Dermis blood vessel endothelial cell (primary cell): ENCODE results near the gene CTDSP2. TPM values are rescaled to one million over a fixed set of nuclear protein-coding genes. Genes with fewer than 3 reads are reported as not detected.

Experiments used
- DNase-seq: peaks from one replicate; pipeline ENCODE4 v3.0.0; 2010
- total RNA-seq: library from RNA; depleted of rRNA; stranded (reverse); fragments of >200 nt; gene quantifications from 2 replicates; pipeline ENCODE4 v1.2.3, GENCODE V29; 2014

CTDSP2 gene
- total RNA-seq, 1 donor from 2014 or later: 85.4 TPM

DNA sequence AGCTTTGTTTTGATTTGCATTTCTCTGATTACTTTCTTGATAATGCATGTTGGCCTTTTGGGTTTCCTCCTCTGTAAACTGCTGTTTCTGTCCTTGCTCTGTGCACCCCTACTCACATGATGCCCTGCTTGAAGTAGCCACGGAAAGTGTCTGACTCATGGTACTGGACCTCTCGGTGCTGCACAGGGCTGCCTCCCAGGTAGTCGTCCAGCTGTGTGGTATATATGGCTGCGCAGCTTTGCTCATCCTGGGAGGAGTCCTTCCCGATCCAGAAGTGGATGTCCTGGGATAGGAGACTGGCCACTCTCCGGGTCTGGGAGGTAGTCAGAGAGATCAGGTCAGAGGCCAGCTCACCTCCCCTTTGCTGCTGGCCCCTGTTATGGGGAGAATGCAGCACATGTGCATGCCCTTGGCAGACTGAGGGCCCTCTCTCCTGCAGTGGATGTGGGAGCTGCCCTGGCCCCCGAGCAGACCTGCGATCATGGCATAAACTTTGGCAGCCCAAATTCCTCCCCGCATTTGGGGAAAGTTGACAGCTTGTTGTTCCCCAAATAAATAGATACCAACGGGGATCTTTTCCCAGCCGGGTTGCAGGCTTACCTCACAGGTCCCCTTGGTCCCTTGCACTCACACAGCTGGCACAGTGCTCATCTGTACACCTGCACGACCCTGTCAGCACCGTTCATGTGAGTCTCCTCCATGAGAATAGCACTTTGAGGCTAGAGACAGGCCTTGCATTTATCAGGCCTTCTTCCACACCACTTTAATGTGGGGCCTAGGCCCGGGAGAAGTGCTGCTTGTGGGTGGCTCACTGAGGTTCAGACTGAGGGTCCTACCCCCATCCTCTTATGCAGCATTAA lies 33.2 kb downstream of the CTDSP2 start:
- DNase-seq: no peak

DNA sequence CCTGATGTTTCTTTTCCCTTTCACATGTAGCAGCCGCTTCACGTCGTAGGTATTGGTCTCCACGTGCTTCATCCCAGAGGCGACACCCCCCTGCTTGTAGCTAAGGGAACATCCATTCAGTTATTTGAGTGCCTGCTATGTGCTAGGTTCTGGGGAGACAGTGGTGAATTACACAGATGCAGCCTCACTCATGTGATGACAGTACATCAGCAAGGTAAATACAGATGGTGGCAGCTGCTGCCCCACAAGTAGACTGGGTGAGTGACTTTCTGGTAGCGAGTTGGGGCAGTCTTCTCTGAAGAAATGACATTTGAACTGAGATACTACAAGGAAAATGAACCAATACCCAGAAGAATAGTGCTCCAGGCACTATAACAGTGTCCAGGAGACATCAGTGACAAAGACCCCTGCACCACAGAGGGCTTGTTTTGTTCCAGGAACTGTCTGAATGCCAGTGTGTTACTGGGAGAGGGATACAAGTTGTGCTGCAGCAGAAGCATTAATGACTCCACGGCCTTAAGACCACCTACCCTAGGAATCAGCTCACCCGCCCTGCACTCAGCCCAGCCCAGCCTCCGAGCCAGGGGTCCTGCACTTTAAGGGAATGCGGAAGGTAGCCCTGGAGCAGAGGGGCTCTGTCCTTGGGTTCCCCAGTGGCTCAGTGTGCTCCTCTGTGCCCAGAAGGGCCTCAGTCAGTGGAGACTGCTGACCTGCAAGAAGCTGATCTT lies 35.3 kb downstream of the CTDSP2 start:
- DNase-seq: no peak

GRCh38 chr12:57810450-57810849 lies 36.1 kb downstream of the CTDSP2 start:
- peak; percentile 36 for DNase-seq

- no peak for DNase-seq
Measured at GRCh38 chr12:57809425-57809824, 37.1 kb downstream of the CTDSP2 start.

DNA sequence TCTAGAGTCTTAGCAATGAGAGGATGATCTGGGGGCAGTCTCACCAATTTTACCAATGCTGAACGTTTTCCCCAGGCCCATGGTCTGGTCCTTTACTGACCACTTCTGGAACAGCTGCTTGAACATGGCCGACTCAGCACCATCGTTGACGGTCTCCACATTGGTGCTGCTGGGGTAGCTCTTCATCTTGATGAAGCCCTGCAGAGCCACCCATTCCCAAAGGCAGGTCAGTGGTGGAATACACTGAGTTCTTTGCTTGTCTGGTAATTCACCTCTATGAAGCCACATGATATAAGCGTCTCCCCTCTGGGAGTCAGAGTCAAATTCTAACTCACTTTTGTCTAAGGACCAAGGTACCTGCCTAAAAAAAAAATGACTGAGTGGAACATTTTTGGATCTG lies 38.2 kb downstream of the CTDSP2 start:
- no peak for DNase-seq

- DNase-seq: no peak
Measured at GRCh38 chr12:57807285-57807684, 39.2 kb downstream of the CTDSP2 start.

- DNase-seq: no peak
Measured at GRCh38 chr12:57806677-57807076, 39.9 kb downstream of the CTDSP2 start.

- peak; percentile 72 for DNase-seq
Measured at GRCh38 chr12:57803319-57803893, 43.1 kb downstream of the CTDSP2 start.

DNA sequence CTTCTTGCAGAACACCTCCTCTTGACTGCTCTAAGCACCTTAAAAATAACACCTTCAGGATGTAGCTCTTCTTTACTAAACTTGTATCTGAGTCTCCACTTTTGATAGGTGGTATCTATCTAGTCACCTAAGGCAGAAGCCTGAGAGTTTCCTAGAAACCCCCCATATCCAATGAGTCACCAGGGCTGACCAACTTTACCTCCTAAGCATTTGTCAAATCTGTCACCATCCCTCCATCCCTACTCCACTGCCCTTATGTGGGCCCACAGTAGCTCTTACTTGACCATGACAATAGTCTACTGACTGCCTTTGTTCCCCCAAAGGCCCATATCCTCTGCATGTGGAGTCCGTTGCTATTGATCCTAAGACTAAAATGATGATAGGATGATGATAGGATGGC lies 43.9 kb downstream of the CTDSP2 start:
- no peak for DNase-seq

- DNase-seq: no peak
Measured at GRCh38 chr12:57800965-57801364, 45.6 kb downstream of the CTDSP2 start.

DNA sequence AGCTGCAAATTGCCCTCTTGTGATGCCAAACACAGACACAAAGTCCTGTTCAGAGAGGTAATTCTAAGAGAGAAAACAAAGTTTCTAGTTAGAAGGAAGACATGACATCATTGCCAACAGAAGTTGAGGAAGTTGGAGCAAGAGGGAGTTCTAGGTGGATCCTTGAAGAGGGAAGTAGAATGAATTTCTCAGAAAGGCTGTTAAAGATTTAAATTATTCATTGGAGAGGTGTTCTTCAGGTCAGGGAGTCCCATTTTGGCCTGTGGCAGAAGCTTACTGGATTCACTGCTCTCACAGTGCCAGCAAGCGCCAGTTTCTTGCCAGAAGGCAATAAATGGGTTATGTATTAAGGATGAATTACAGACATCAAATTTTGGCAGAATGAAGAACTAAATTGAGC lies 48.6 kb downstream of the CTDSP2 start:
- no peak for DNase-seq

GRCh38 chr12:57796996-57797395 lies 49.5 kb downstream of the CTDSP2 start:
- no peak for DNase-seq

DNA sequence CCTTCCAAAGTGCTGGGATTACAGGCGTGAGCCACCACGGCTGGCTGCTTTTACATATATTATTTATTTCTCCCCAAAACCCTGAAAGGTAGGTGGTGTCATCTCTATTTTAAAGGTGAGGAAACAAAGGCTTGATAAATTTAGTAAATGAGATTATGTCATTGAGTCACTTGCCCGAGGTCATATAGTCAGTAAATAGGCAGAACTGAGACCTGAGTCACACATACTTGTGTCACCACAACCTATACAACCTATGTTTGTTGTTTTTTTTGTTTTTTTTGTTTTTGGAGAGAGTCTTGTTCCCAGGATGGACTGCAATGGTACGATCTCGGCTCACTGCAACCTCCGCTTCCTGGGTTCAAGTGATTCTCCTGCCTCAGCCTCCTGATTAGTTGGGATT lies 51.2 kb downstream of the CTDSP2 start:
- no peak for DNase-seq

DNA sequence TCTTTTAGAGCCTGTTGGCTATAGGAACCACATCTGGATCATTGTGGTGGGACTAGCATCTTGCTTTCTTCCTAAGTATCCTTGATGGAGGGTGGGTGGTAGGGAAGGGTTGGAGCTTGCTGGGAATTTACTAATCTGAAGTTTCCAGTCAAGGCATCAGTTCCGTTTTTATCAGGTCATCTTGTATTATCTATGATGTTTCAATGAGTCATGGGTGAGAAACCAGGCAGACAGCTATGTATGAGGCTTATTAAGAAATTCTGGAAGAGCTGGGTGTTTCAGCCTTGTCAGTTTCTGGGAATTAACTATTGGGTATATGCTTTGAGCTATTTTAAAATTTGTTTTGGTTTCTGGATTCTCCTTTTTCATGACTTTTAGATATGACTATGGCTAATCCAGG lies 52.6 kb downstream of the CTDSP2 start:
- peak; percentile 19 for DNase-seq

- no peak for DNase-seq
Measured at GRCh38 chr12:57783861-57784260, 62.7 kb downstream of the CTDSP2 start.

DNA sequence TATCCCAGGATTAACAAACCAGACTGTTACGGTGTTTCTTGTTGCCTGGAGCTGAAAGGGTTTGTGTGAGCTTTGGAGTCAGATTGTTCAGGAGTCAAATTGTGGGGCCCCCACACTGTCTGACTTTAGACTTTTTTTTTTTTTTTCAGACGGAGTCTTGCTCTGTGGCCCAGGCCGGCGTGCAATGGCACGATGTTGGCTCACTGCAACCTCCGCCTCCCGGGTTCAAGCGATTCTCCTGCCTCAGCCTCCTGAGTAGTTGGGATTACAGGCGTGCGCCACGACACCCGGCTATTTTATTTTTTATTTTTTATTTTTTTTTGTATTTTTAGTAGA lies 63.1 kb downstream of the CTDSP2 start:
- no peak for DNase-seq

DNA sequence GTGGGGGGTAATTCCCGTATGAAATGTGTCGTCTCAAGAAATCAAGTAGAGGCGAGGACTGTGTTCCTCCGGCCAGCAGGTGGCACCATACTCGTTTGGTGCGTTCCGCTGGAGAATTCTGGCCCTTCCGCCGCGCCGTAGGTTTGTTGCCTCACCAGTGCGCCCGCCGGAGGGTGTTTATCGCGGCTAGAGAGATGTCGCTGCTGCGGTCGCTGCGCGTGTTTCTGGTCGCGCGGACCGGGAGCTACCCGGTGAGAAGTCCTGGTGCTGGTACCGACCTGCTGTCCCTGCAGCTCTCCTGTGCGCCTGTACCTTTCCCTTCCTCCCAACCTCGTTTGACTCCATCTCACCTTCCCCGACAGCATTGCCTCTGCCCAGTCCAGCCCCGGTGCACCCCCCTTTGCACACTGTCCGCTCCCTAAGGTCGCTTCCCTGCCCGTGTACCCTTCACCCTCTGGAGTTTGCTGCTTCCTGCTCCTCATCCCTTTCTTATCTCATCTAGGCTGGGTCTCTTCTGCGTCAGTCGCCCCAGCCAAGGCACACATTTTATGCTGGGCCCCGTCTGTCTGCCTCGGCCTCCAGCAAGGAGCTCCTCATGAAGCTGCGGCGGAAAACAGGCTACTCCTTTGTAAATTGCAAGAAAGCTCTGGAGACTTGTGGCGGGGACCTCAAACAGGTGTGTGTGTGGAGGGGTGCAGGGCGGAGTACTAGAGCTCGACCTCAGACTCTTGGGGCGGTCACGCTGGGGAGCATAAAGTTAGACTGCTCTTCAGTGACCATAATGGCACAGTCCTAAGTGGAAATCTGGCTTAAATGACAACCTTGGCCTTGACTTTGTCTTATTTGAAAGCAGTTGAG lies 63.7 kb downstream of the CTDSP2 start, which contains the start of gene TSFM:
Gene TSFM (plus strand): TSS at position 180 of the 858 bp plus-strand sequence. CDS start 15 bp downstream, at position 195.
- peak; percentile 98 for DNase-seq

- DNase-seq: no peak
Measured at GRCh38 chr12:57782243-57782607, 64.3 kb downstream of the CTDSP2 start.

- no peak for DNase-seq
Measured at GRCh38 chr12:57781801-57782200, 64.7 kb downstream of the CTDSP2 start.

- DNase-seq: no peak
Measured at GRCh38 chr12:57781244-57781643, 65.3 kb downstream of the CTDSP2 start.

GRCh38 chr12:57780284-57780897 lies 66.1 kb downstream of the CTDSP2 start:
- no peak for DNase-seq

DNA sequence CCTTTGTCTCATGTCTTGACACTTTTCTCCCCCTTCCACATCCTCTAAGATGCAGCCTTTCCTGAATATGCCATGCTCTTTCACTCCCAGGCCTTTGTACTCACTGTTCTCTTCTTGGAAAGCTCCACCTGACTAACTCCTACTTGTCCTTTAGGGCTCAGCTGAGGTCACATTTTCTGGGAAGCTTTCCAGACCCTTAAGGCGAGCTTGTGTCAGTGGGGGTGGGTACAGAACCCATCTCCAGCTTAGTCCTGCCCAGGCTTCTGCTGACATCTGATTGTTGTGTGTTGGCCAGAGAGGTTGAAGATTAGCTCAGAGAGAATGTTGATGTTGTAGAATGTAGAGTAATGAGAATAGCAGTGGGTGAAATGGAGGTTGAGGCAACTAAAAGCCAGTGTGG lies 66.8 kb downstream of the CTDSP2 start:
- no peak for DNase-seq
